Activated naive CD4-positive, alpha-beta T cell treated with anti-CD3 and anti-CD28 coated beads, Interleukin-2, amount 10 ng/mL, durations not matched to agents 7 days and 5 days (primary cell): ENCODE data around the gene ADGRL3.
A peak's percentile ranks its signal among the peaks of the same experiment; 100 is the strongest.

ENCODE experiments used
- CTCF ChIA-PET: fragments of 350-600 bp; sonication (Branson Sonifier 250); formaldehyde crosslinking; loops from one replicate; lab custom pipeline; 2021; ENCODE audit warnings: antibody characterized with exemption; lab: Charles Lee
- DNase-seq: peaks from one replicate; pipeline ENCODE4 v3.0.0-alpha.2; 2020
- H3K27ac Mint-ChIP-seq: one replicate; pipeline ENCODE4 v1.8.0; 2021; ENCODE audit warnings: mild to moderate bottlenecking, moderate library complexity, mixed read lengths
- H3K27me3 Mint-ChIP-seq: one replicate; pipeline ENCODE4 v1.8.0; 2021; ENCODE audit warnings: mild to moderate bottlenecking, mixed read lengths
- H3K36me3 Mint-ChIP-seq: one replicate; pipeline ENCODE4 v1.8.0; 2021; ENCODE audit warnings: mixed read lengths
- H3K4me1 Mint-ChIP-seq: one replicate; pipeline ENCODE4 v1.8.0; 2021; ENCODE audit warnings: mixed read lengths
- H3K4me3 Mint-ChIP-seq: one replicate; pipeline ENCODE4 v1.8.0; 2021; ENCODE audit warnings: mild to moderate bottlenecking, moderate library complexity, mixed read lengths
- H3K9me3 Mint-ChIP-seq: one replicate; pipeline ENCODE4 v1.8.0; 2021; ENCODE audit warnings: mixed read lengths

Gene ADGRL3

GRCh38 chr4:61200187-61200915 is at the start of gene ADGRL3:
Gene ADGRL3, plus strand, starts transcription at chr4:61200326.
- Mint-ChIP-seq H3K27me3 (peaks cover 50% of the 10 kb centered on the region), H3K9me3 (no peaks in the 10 kb centered on the region), H3K36me3 (peaks cover 5% of the 10 kb centered on the region), H3K27ac (no peak within 1 kb of the TSS), H3K4me1 (peaks cover 5% of the 10 kb centered on the region), H3K4me3 (peak within 1 kb of the TSS; percentile 28)
- CTCF ChIA-PET, result no interaction called here
- DNase-seq, result no peak

GRCh38 chr4:61152433-61152832 is 47.7 kb upstream of the ADGRL3 start:
- H3K36me3 Mint-ChIP-seq, result no peaks in the 10 kb centered on the region
- no peak for DNase-seq
- no peak overlapping the region for H3K27ac Mint-ChIP-seq
- H3K4me3 Mint-ChIP-seq, result no peak overlapping the region
- H3K4me1 Mint-ChIP-seq, result no peaks in the 10 kb centered on the region
- CTCF ChIA-PET, result no interaction called here
- no peaks in the 10 kb centered on the region for H3K9me3 Mint-ChIP-seq
- no peaks in the 10 kb centered on the region for H3K27me3 Mint-ChIP-seq

DNA sequence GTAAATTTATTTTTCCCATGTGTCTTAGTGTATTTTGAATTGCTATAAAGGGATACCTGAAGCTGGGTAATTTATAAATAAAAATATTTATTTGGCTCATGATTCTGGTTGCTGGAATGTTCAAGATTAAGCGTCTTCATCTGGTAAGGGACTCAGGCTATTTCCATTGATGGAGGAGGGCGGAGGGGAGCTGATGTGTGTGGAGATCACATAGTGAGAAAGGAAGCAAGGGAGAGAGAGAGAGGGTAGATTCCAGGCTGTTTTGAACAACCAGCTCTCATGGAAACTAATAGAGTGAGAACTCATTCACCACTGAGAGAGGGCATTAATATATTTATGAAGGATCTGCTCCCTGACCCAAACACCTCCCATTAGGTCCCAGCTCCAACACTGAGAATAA is 39.6 kb upstream of the ADGRL3 start:
- H3K27ac Mint-ChIP-seq, result no peak overlapping the region
- no peaks in the 10 kb centered on the region for H3K27me3 Mint-ChIP-seq
- no peak for DNase-seq
- H3K9me3 Mint-ChIP-seq, result peaks cover 7% of the 10 kb centered on the region
- H3K4me1 Mint-ChIP-seq, result no peaks in the 10 kb centered on the region
- no peaks in the 10 kb centered on the region for H3K36me3 Mint-ChIP-seq
- H3K4me3 Mint-ChIP-seq, result no peak overlapping the region
- CTCF ChIA-PET, result no interaction called here

GRCh38 chr4:61162116-61162515 is 38.0 kb upstream of the ADGRL3 start:
- DNase-seq, result no peak
- no peaks in the 10 kb centered on the region for H3K4me1 Mint-ChIP-seq
- no peak overlapping the region for H3K27ac Mint-ChIP-seq
- no peaks in the 10 kb centered on the region for H3K27me3 Mint-ChIP-seq
- CTCF ChIA-PET, result no interaction called here
- no peaks in the 10 kb centered on the region for H3K36me3 Mint-ChIP-seq
- H3K4me3 Mint-ChIP-seq, result no peak overlapping the region
- H3K9me3 Mint-ChIP-seq, result peaks cover 7% of the 10 kb centered on the region

- Mint-ChIP-seq H3K9me3 (no peaks in the 10 kb centered on the region), H3K36me3 (no peaks in the 10 kb centered on the region), H3K27ac (no peak overlapping the region), H3K27me3 (no peaks in the 10 kb centered on the region), H3K4me3 (no peak overlapping the region), H3K4me1 (no peaks in the 10 kb centered on the region)
- no peak for DNase-seq
- CTCF ChIA-PET, result no interaction called here
Observed at GRCh38 chr4:61173799-61174198, 26.3 kb upstream of the ADGRL3 start.

DNA sequence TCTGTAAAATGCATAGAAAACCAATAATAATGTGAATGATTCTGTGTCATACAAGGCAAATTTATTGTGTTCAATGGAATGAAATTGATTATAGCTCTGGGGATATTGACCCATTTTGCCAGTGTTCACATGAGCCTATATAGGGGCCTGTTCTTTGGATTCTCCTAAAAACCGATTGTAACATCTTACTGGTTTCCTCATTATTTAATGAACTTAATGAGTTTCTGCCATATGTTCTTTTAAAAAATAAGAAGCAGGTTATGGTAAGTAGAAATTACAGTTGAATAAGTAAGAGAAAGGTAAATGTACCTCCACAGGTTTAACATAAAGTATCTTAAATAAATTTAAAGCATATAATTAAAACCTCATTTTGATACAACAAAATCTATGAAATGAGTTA is 24.6 kb upstream of the ADGRL3 start:
- CTCF ChIA-PET, result no interaction called here
- no peak overlapping the region for H3K4me3 Mint-ChIP-seq
- H3K36me3 Mint-ChIP-seq, result no peaks in the 10 kb centered on the region
- DNase-seq, result no peak
- no peaks in the 10 kb centered on the region for H3K4me1 Mint-ChIP-seq
- H3K27me3 Mint-ChIP-seq, result no peaks in the 10 kb centered on the region
- no peak overlapping the region for H3K27ac Mint-ChIP-seq
- no peaks in the 10 kb centered on the region for H3K9me3 Mint-ChIP-seq

- no peaks in the 10 kb centered on the region for H3K4me1 Mint-ChIP-seq
- H3K9me3 Mint-ChIP-seq, result no peaks in the 10 kb centered on the region
- no peak overlapping the region for H3K27ac Mint-ChIP-seq
- H3K4me3 Mint-ChIP-seq, result no peak overlapping the region
- CTCF ChIA-PET, result no interaction called here
- H3K36me3 Mint-ChIP-seq, result no peaks in the 10 kb centered on the region
- H3K27me3 Mint-ChIP-seq, result no peaks in the 10 kb centered on the region
- no peak for DNase-seq
Observed at GRCh38 chr4:61177367-61177766, 22.8 kb upstream of the ADGRL3 start.

DNA sequence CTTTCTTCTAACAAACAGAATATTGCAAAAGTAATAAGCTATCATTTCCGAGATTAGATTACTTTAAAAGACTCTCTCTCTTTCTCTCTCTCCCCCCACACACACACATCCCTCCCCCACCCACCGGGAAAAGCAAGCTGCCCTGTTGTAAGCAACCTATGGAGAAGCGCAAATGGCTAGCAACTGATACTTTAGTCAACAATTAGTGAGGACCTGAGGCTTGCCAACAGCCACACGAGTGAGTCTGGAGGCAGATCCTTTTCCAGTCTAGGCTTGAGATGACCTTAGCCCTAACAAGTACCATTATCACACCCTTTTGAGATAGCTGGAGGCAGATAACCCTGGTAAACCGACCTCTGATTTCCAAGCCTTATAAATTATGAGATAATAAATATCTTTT is 19.7 kb upstream of the ADGRL3 start:
- no peaks in the 10 kb centered on the region for H3K4me1 Mint-ChIP-seq
- DNase-seq, result no peak
- no peak overlapping the region for H3K4me3 Mint-ChIP-seq
- H3K9me3 Mint-ChIP-seq, result peaks cover 4% of the 10 kb centered on the region
- no peaks in the 10 kb centered on the region for H3K27me3 Mint-ChIP-seq
- no peaks in the 10 kb centered on the region for H3K36me3 Mint-ChIP-seq
- no peak overlapping the region for H3K27ac Mint-ChIP-seq
- CTCF ChIA-PET, result no interaction called here

DNA sequence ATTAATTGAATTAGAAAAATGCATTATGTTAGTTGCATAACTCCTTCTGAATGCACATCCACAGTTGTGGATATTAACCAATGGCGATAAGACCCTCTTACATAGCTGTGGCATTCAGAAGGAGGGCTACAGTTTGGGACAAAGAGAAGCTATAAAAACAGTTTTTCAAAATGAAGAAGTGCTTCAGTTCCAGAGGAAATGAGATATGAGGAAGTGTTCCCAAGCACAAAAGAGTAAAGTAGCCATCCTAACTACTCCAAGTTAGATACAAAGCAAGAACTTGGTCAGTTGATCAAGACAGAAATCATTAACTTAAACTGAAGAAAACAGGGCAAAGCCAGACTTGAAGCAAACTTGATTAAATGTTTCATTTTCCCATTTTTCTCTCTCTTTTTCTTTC is 17.2 kb upstream of the ADGRL3 start:
- no peak overlapping the region for H3K27ac Mint-ChIP-seq
- no peak overlapping the region for H3K4me3 Mint-ChIP-seq
- CTCF ChIA-PET, result no interaction called here

DNA sequence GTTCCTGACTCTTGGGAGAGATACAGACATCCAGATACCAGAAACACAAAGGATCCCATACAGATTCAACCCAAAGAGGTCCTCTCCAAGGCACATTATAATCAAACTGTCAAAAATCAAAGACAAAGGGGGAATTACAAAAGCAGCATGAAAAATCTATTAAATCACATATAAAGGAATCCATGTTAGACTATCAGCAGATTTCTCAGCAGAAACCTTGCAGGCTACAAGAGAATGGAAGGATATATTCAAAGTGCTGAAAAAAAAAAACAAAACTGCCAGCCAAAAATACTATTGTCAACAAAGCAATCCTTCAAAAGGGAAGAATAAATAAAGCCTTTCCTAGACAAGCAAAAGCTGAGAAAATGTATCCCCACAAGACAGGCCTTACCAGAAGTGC is 14.8 kb upstream of the ADGRL3 start:
- Mint-ChIP-seq H3K36me3 (no peaks in the 10 kb centered on the region), H3K9me3 (peaks cover 8% of the 10 kb centered on the region), H3K27ac (no peak overlapping the region), H3K27me3 (no peaks in the 10 kb centered on the region), H3K4me3 (no peak overlapping the region), H3K4me1 (no peaks in the 10 kb centered on the region)
- no peak for DNase-seq
- CTCF ChIA-PET, result no interaction called here

More for the DNA sequence above, 17.2 kb upstream of the ADGRL3 start:
- DNase-seq, result no peak
- Mint-ChIP-seq H3K9me3 (peaks cover 4% of the 10 kb centered on the region), H3K4me1 (no peaks in the 10 kb centered on the region), H3K36me3 (no peaks in the 10 kb centered on the region), H3K27me3 (no peaks in the 10 kb centered on the region)

- H3K27ac Mint-ChIP-seq, result no peak overlapping the region
- H3K4me1 Mint-ChIP-seq, result no peaks in the 10 kb centered on the region
- peaks cover 4% of the 10 kb centered on the region for H3K9me3 Mint-ChIP-seq
- DNase-seq, result no peak
- CTCF ChIA-PET, result no interaction called here
- no peaks in the 10 kb centered on the region for H3K36me3 Mint-ChIP-seq
- no peaks in the 10 kb centered on the region for H3K27me3 Mint-ChIP-seq
- no peak overlapping the region for H3K4me3 Mint-ChIP-seq
Observed at GRCh38 chr4:61192392-61192791, 7.7 kb upstream of the ADGRL3 start.

GRCh38 chr4:61193863-61194262 is 6.3 kb upstream of the ADGRL3 start:
- H3K9me3 Mint-ChIP-seq, result peaks cover 3% of the 10 kb centered on the region
- H3K4me1 Mint-ChIP-seq, result no peaks in the 10 kb centered on the region
- peaks cover under 1% of the 10 kb centered on the region for H3K27me3 Mint-ChIP-seq
- no peaks in the 10 kb centered on the region for H3K36me3 Mint-ChIP-seq
- CTCF ChIA-PET, result no interaction called here
- no peak for DNase-seq
- no peak overlapping the region for H3K27ac Mint-ChIP-seq
- no peak overlapping the region for H3K4me3 Mint-ChIP-seq

- H3K4me1 Mint-ChIP-seq, result peaks cover under 1% of the 10 kb centered on the region
- H3K9me3 Mint-ChIP-seq, result no peaks in the 10 kb centered on the region
- DNase-seq, result no peak
- no peak overlapping the region for H3K27ac Mint-ChIP-seq
- CTCF ChIA-PET, result no interaction called here
- no peak overlapping the region for H3K4me3 Mint-ChIP-seq
- H3K27me3 Mint-ChIP-seq, result peaks cover 8% of the 10 kb centered on the region
- H3K36me3 Mint-ChIP-seq, result peaks cover under 1% of the 10 kb centered on the region
Observed at GRCh38 chr4:61194571-61194970, 5.6 kb upstream of the ADGRL3 start.

DNA sequence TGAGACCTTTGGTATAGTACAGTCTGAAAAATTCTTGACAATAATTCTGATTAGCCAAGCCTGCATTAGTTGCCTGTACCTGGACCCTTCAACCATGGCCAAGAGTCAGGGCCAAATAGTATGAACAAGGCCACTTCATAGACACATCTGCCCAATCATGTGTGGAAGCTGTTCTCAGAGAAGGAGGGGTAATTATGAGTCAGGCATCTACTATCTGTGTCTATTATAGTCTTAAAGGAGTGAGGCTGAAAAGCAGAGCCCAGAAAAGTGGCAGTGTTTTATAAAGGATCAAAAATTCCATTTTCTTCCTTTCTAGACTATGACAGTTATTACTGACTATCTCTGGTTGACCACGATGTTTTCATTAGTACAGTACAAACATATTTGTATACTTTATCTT is 5.0 kb upstream of the ADGRL3 start:
- CTCF ChIA-PET, result no interaction called here
- no peak overlapping the region for H3K4me3 Mint-ChIP-seq
- H3K27ac Mint-ChIP-seq, result no peak overlapping the region
- peaks cover 3% of the 10 kb centered on the region for H3K4me1 Mint-ChIP-seq
- H3K9me3 Mint-ChIP-seq, result no peaks in the 10 kb centered on the region
- no peak for DNase-seq
- H3K36me3 Mint-ChIP-seq, result peaks cover 2% of the 10 kb centered on the region
- H3K27me3 Mint-ChIP-seq, result peaks cover 13% of the 10 kb centered on the region

DNA sequence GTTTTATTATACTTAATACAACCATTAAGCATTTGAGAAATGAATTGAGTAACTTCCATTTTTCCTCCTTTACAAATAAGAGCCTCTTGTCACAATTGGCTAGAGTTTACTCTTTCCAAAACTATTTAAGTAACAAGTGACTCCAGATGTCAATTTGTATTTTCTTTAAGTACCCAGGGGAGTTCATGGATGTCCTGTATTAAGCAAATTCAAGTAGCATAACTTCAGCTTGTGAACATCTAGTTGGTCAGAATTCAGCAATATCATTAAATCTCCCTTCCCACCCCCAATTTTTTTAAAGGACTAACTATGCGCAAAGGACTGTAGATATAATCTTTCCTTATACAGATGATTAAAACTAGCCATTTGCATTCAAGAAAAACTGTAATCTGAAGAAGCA is 1.4 kb upstream of the ADGRL3 start:
- no peak overlapping the region for H3K4me3 Mint-ChIP-seq
- peaks cover 49% of the 10 kb centered on the region for H3K27me3 Mint-ChIP-seq
- no peak for DNase-seq
- H3K27ac Mint-ChIP-seq, result no peak overlapping the region
- H3K4me1 Mint-ChIP-seq, result peaks cover 5% of the 10 kb centered on the region
- CTCF ChIA-PET, result no interaction called here
- H3K36me3 Mint-ChIP-seq, result peaks cover 5% of the 10 kb centered on the region
- no peaks in the 10 kb centered on the region for H3K9me3 Mint-ChIP-seq

- H3K4me3 Mint-ChIP-seq, result peak overlapping the region; percentile 4
- CTCF ChIA-PET, result no interaction called here
- peaks cover 5% of the 10 kb centered on the region for H3K36me3 Mint-ChIP-seq
- peaks cover 5% of the 10 kb centered on the region for H3K4me1 Mint-ChIP-seq
- H3K27me3 Mint-ChIP-seq, result peaks cover 50% of the 10 kb centered on the region
- DNase-seq, result no peak
- no peak overlapping the region for H3K27ac Mint-ChIP-seq
- H3K9me3 Mint-ChIP-seq, result no peaks in the 10 kb centered on the region
Observed at GRCh38 chr4:61199873-61200186, 296 bp upstream of the ADGRL3 start.
